ENCODE measurements around the gene PLA2G3. TPM values are rescaled to one million over a fixed set of nuclear protein-coding genes. Genes with fewer than 3 reads are reported as not detected.

Gene PLA2G3
- total and polyA plus RNA-seq, 4 donors = 0.85 to 17.4 (median 8.2) TPM

DNA sequence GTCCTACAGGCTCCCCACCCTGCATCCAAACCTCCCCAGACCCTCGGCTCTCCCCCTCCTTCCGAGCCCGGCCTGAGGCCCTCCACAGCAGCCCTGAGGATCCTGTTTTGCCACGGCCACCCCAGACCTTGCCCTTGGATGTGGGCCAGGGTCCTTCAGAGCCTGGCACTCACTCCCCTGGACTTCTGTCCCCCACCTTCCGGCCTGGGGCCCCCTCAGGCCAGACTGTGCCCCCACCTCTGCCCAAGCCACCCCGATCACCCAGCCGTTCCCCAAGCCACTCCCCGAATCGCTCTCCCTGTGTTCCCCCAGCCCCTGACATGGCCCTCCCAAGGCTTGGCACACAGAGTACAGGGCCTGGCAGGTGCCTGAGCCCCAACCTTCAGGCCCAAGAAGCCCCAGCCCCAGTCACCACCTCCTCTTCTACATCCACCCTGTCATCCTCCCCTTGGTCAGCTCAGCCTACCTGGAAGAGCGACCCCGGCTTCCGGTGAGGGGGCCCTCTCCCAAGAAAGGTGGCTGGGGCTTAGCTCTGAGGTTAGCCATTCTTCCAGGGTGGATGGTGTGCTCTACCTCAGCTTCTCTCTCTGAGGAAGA lies 14.7 kb downstream of the PLA2G3 start:
- 83 to 92% methylated on average over 12 of the region's 12 CpGs for WGBS, 2 donors
- no peak for DNase-seq
- H3K4me1 ChIP-seq (ENCODE audit: control insufficient read depth in 5 of 5, insufficient read depth in 5 of 5, low read length in 5 of 5) = peaks cover 0 to 1% (median 0%) of the 10 kb centered on the region in 5 donors

DNA sequence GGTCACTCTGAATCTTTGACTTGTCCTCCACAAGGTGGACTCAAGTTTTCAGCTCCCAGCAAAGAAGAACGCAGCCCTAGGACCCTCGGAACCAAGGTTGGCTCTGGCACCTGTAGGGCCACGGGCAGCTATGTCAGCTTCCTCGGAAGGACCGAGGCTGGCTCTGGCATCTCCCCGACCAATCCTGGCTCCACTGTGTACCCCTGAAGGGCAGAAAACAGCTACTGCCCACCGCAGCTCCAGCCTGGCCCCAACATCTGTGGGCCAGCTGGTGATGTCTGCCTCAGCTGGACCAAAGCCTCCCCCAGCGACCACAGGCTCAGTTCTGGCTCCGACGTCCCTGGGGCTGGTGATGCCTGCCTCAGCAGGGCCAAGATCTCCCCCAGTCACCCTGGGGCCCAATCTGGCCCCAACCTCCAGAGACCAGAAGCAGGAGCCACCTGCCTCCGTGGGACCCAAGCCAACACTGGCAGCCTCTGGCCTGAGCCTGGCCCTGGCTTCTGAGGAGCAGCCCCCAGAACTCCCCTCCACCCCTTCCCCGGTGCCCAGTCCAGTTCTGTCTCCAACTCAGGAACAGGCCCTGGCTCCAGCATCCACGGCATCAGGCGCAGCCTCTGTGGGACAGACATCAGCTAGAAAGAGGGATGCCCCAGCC lies 15.4 kb downstream of the PLA2G3 start:
- Histone ChIP-seq H3K4me1 (ENCODE audit: control insufficient read depth in 5 of 5, insufficient read depth in 5 of 5, low read length in 5 of 5) (peaks cover 0 to 1% (median 0%) of the 10 kb centered on the region in 5 donors), H3K4me3 (no peak overlapping the region), H3K9me3 (ENCODE audit: control insufficient read depth in 4 of 4, insufficient read depth in 3 of 4, low read length in 3 of 4) (no peaks in the 10 kb centered on the region), H3K27ac (ENCODE audit: low read depth in 1 of 2, low read length in 1 of 2) (no peak overlapping the region), H3K9ac (ENCODE audit: insufficient read depth in 1 of 2, low read length in 2 of 2) (no peak overlapping the region), H3K36me3 (ENCODE audit: control insufficient read depth in 4 of 4, insufficient read depth in 4 of 4, low read length in 4 of 4) (no peaks in the 10 kb centered on the region), H3K27me3 (ENCODE audit: control insufficient read depth in 3 of 3, insufficient read depth in 3 of 3, low read length in 2 of 3) (no peaks in the 10 kb centered on the region)
- ATAC-seq (ENCODE audit: insufficient read depth, low FRiP score) (no peak), DNase-seq (no peak)
- TF ChIP-seq, protein P1, sequence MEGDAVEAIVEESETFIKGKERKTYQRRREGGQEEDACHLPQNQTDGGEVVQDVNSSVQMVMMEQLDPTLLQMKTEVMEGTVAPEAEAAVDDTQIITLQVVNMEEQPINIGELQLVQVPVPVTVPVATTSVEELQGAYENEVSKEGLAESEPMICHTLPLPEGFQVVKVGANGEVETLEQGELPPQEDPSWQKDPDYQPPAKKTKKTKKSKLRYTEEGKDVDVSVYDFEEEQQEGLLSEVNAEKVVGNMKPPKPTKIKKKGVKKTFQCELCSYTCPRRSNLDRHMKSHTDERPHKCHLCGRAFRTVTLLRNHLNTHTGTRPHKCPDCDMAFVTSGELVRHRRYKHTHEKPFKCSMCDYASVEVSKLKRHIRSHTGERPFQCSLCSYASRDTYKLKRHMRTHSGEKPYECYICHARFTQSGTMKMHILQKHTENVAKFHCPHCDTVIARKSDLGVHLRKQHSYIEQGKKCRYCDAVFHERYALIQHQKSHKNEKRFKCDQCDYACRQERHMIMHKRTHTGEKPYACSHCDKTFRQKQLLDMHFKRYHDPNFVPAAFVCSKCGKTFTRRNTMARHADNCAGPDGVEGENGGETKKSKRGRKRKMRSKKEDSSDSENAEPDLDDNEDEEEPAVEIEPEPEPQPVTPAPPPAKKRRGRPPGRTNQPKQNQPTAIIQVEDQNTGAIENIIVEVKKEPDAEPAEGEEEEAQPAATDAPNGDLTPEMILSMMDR (IDR thresholded peaks at IDR 0.05; ENCODE audit: control extremely low read depth, extremely low read depth) = no peak
- 85 to 96% methylated on average over 13 to 14 of the region's 14 CpGs for WGBS, 2 donors

More for the DNA sequence above, 14.7 kb downstream of the PLA2G3 start:
- H3K27ac ChIP-seq (ENCODE audit: low read depth in 1 of 2, low read length in 1 of 2) = no peak overlapping the region
- no peak overlapping the region for H3K9ac ChIP-seq (ENCODE audit: insufficient read depth in 1 of 2, low read length in 2 of 2)
- H3K36me3 ChIP-seq (ENCODE audit: control insufficient read depth in 4 of 4, insufficient read depth in 4 of 4, low read length in 4 of 4) = no peaks in the 10 kb centered on the region
- no peak for ATAC-seq (ENCODE audit: insufficient read depth, low FRiP score)
- no peak overlapping the region for H3K4me3 ChIP-seq
- no peaks in the 10 kb centered on the region for H3K9me3 ChIP-seq (ENCODE audit: control insufficient read depth in 4 of 4, insufficient read depth in 3 of 4, low read length in 3 of 4)
- no peaks in the 10 kb centered on the region for H3K27me3 ChIP-seq (ENCODE audit: control insufficient read depth in 3 of 3, insufficient read depth in 3 of 3, low read length in 2 of 3)
- TF ChIP-seq, protein P1 (IDR thresholded peaks at IDR 0.05; ENCODE audit: control extremely low read depth, extremely low read depth) = no peak

DNA sequence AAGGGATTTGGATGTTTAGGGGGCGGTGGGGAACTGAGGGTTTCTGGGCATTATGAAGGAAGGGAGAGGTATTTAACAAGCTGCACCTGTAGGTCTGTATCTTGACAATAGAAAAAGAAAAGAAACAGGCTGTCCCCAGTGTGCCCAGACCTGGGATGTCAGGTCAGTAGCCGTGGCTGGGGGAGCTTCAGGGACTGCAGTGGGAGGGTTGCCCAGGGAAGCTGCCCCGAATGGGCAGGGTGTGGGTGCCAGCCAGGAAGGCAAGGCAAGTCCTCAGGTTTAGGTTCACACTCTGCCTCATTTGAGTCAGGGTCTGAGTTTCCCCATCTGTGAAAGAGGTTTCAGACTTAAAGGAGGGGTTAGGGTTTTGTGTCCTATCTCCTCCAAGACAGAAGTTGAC lies 16.0 kb downstream of the PLA2G3 start:
- 83 to 88% methylated on average over 3 of the region's 3 CpGs for WGBS, 2 donors
- peaks cover 0 to 1% (median 0%) of the 10 kb centered on the region in 5 donors for H3K4me1 ChIP-seq (ENCODE audit: control insufficient read depth in 5 of 5, insufficient read depth in 5 of 5, low read length in 5 of 5)
- H3K27ac ChIP-seq (ENCODE audit: low read depth in 1 of 2, low read length in 1 of 2) = no peak overlapping the region
- ATAC-seq (ENCODE audit: insufficient read depth, low FRiP score) (no peak), DNase-seq (no peak)
- H3K4me3 ChIP-seq = no peak overlapping the region
- no peaks in the 10 kb centered on the region for H3K27me3 ChIP-seq (ENCODE audit: control insufficient read depth in 3 of 3, insufficient read depth in 3 of 3, low read length in 2 of 3)
- H3K9me3 ChIP-seq (ENCODE audit: control insufficient read depth in 4 of 4, insufficient read depth in 3 of 4, low read length in 3 of 4) = no peaks in the 10 kb centered on the region
- no peak overlapping the region for H3K9ac ChIP-seq (ENCODE audit: insufficient read depth in 1 of 2, low read length in 2 of 2)
- H3K36me3 ChIP-seq (ENCODE audit: control insufficient read depth in 4 of 4, insufficient read depth in 4 of 4, low read length in 4 of 4) = no peaks in the 10 kb centered on the region
- TF ChIP-seq, protein P1 (IDR thresholded peaks at IDR 0.05; ENCODE audit: control extremely low read depth, extremely low read depth) = no peak

All from lung (tissue), 12 donors.